HG03025 (cell line): ENCODE data around the gene SMIM1.
"Not testable (repeated sequence)": the region's sequence is repeated elsewhere in the genome, so short reads cannot be mapped to it uniquely, and the experiment has no call there.

Source experiments
- ATAC-seq: cut with Tn5 transposase; IDR thresholded peaks from one replicate; pipeline ENCODE4 v1.9.1; 2021; ENCODE audit warnings: mild to moderate bottlenecking, moderate library complexity; ENCODE audit not compliant: unreplicated experiment, low FRiP score

The SMIM1 gene

GRCh38 chr1:3789421-3790300 lies 17.1 kb downstream of the SMIM1 start:
- ATAC-seq: no peak

GRCh38 chr1:3790500-3790923 lies 18.0 kb downstream of the SMIM1 start:
- no peak for ATAC-seq

GRCh38 chr1:3790952-3791351 lies 18.4 kb downstream of the SMIM1 start:
- ATAC-seq: no peak

GRCh38 chr1:3795453-3796214 lies 23.1 kb downstream of the SMIM1 start:
- ATAC-seq: no peak

- ATAC-seq: peak; percentile 84
These were observed 23.9 kb downstream of the SMIM1 start, which contains the start of gene LRRC47 for GRCh38 chr1:3796215-3797061. LRRC47 (minus strand) TSS chr1:3796498; CDS start chr1:3796476, 22 bp downstream.

GRCh38 chr1:3799976-3800685 lies 27.6 kb downstream of the SMIM1 start:
- no peak for ATAC-seq

GRCh38 chr1:3800795-3801194 lies 28.2 kb downstream of the SMIM1 start:
- not testable (repeated sequence) for ATAC-seq

- no peak for ATAC-seq
These were observed 31.5 kb downstream of the SMIM1 start for GRCh38 chr1:3803905-3804626.

- ATAC-seq: not testable (repeated sequence)
These were observed 32.0 kb downstream of the SMIM1 start for GRCh38 chr1:3804627-3804944.

GRCh38 chr1:3805038-3805437 lies 32.5 kb downstream of the SMIM1 start:
- ATAC-seq: no peak

- no peak for ATAC-seq
These were observed 35.2 kb downstream of the SMIM1 start for GRCh38 chr1:3807769-3808168.

GRCh38 chr1:3809680-3810079 lies 37.1 kb downstream of the SMIM1 start:
- no peak for ATAC-seq

- not testable (repeated sequence) for ATAC-seq
These were observed 37.7 kb downstream of the SMIM1 start for GRCh38 chr1:3810149-3810761.

GRCh38 chr1:3811595-3811911 lies 39.0 kb downstream of the SMIM1 start:
- ATAC-seq: no peak

- ATAC-seq: no peak
These were observed 41.5 kb downstream of the SMIM1 start for GRCh38 chr1:3814065-3814464.

GRCh38 chr1:3814771-3815561 lies 42.4 kb downstream of the SMIM1 start:
- no peak for ATAC-seq

- ATAC-seq: no peak
These were observed 44.0 kb downstream of the SMIM1 start for GRCh38 chr1:3816331-3817137.
